Left hindlimb (tissue), 1 donor: Measurements from ENCODE around the gene SDK2.

Experiments
- DNase-seq: peaks from one replicate; pipeline ENCODE4 v3.0.0-alpha.2; 2018

Gene SDK2

GRCh38 chr17:73650617-73651200, 6.5 kb upstream of the SDK2 start:
- DNase-seq: no peak

- DNase-seq: no peak
Measured at GRCh38 chr17:73650140-73650539, 5.9 kb upstream of the SDK2 start.

- DNase-seq: no peak
Measured at GRCh38 chr17:73648974-73649373, 4.7 kb upstream of the SDK2 start.

- DNase-seq: no peak
Measured at GRCh38 chr17:73648543-73648820, 4.2 kb upstream of the SDK2 start.

- DNase-seq: no peak
Measured at GRCh38 chr17:73647772-73648542, 3.7 kb upstream of the SDK2 start.

GRCh38 chr17:73647301-73647695, 3.1 kb upstream of the SDK2 start:
- peak; percentile 70 for DNase-seq

GRCh38 chr17:73646409-73647300, 2.4 kb upstream of the SDK2 start:
- no peak for DNase-seq

- DNase-seq: peak; percentile 80
Measured at GRCh38 chr17:73645050-73645871, 1.0 kb upstream of the SDK2 start.

- peak; percentile 53 for DNase-seq
Measured at GRCh38 chr17:73643852-73644144, 447 bp downstream of the SDK2 start.

GRCh38 chr17:73643001-73643851, 1.0 kb downstream of the SDK2 start:
- peak; percentile 66 for DNase-seq

- no peak for DNase-seq
Measured at GRCh38 chr17:73642659-73643000, 1.6 kb downstream of the SDK2 start.

GRCh38 chr17:73641826-73642600, 2.2 kb downstream of the SDK2 start:
- DNase-seq: no peak

- no peak for DNase-seq
Measured at GRCh38 chr17:73640691-73641090, 3.6 kb downstream of the SDK2 start.

GRCh38 chr17:73639932-73640331, 4.3 kb downstream of the SDK2 start:
- DNase-seq: no peak

GRCh38 chr17:73639322-73639721, 4.9 kb downstream of the SDK2 start:
- DNase-seq: peak; percentile 71

GRCh38 chr17:73638556-73638955, 5.7 kb downstream of the SDK2 start:
- DNase-seq: no peak

- no peak for DNase-seq
Measured at GRCh38 chr17:73637866-73638265, 6.4 kb downstream of the SDK2 start.

GRCh38 chr17:73635101-73635817, 9.0 kb downstream of the SDK2 start:
- DNase-seq: no peak

GRCh38 chr17:73634629-73635028, 9.6 kb downstream of the SDK2 start:
- no peak for DNase-seq

- DNase-seq: no peak
Measured at GRCh38 chr17:73633736-73634135, 10.5 kb downstream of the SDK2 start.

GRCh38 chr17:73632513-73632912, 11.7 kb downstream of the SDK2 start:
- DNase-seq: no peak
